ENCODE results near the gene XK.

GRCh38 chrX:37684426-37684825 lies 1.2 kb upstream of the XK start:
- no peak for TF ChIP-seq NR1H2 (CRISPR knock-in tag; IDR thresholded peaks at IDR 0.05)
- TF ChIP-seq TEAD4 (CRISPR knock-in tag; IDR thresholded peaks at IDR 0.05), result no peak
- no peak for TF ChIP-seq MAX (CRISPR knock-in tag; IDR thresholded peaks at IDR 0.05)
- TF ChIP-seq CTCF (IDR thresholded peaks at IDR 0.05), result no peak
- no peak for TF ChIP-seq ZNF138 (CRISPR knock-in tag; conservative IDR thresholded peaks at IDR 0.05)
- TF ChIP-seq KAT7 (CRISPR knock-in tag; IDR thresholded peaks at IDR 0.05; ENCODE audit: borderline replicate concordance), result no peak
- TF ChIP-seq, protein P1, sequence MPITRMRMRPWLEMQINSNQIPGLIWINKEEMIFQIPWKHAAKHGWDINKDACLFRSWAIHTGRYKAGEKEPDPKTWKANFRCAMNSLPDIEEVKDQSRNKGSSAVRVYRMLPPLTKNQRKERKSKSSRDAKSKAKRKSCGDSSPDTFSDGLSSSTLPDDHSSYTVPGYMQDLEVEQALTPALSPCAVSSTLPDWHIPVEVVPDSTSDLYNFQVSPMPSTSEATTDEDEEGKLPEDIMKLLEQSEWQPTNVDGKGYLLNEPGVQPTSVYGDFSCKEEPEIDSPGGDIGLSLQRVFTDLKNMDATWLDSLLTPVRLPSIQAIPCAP (CRISPR knock-in tag; IDR thresholded peaks at IDR 0.05), result no peak
- no peak for TF ChIP-seq ARID4B (CRISPR knock-in tag; IDR thresholded peaks at IDR 0.05; ENCODE audit: borderline replicate concordance)

Measured in WTC11 (cell line).